Testis (tissue), 2 donors: ENCODE measurements around the gene MTUS2.

Experiments used
- POLR2A ChIP-seq: fragments of 450-650 bp; IDR thresholded peaks from one replicate; pipeline ENCODE4 v1.6.1; 2017; ENCODE audit warnings: antibody characterized with exemption, mild to moderate bottlenecking, moderate library complexity
- TF ChIP-seq, protein P1 (sequence below), 3 experiments: fragments of 450-650 bp in 2 of 3; fragments of 200-600 bp in 1 of 3; sonication (generic) in 1 of 3; IDR thresholded peaks; one replicate each; pipeline ENCODE4 v1.5.1; 2016 to 2019; ENCODE audit warnings: antibody characterized with exemption in 3 of 3, mild to moderate bottlenecking in 2 of 3, moderate library complexity in 1 of 3

DNA sequence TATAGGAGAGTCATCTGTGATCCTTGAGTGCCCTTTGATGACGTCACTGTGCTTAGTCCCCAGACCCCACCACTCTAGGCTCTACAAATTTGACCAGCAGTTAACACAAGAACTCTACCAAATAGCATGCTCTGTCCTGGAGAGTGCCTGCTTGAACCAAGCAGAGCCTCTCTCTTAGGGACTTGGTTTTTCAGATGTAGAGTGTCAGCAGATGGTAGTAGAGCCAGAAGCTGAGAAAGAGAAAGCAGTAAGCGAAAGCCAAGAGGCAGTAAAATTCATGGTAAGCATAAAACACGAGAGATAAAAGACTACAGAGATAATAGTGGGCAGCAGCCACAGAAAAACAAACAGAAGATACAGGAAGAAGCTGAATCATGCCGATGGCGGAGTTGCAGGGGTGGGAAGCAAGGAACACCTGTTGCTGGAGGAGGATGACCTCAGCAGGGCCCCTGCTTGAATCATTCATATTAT is 582.1 kb downstream of the MTUS2 start:
- TF ChIP-seq, protein P1, sequence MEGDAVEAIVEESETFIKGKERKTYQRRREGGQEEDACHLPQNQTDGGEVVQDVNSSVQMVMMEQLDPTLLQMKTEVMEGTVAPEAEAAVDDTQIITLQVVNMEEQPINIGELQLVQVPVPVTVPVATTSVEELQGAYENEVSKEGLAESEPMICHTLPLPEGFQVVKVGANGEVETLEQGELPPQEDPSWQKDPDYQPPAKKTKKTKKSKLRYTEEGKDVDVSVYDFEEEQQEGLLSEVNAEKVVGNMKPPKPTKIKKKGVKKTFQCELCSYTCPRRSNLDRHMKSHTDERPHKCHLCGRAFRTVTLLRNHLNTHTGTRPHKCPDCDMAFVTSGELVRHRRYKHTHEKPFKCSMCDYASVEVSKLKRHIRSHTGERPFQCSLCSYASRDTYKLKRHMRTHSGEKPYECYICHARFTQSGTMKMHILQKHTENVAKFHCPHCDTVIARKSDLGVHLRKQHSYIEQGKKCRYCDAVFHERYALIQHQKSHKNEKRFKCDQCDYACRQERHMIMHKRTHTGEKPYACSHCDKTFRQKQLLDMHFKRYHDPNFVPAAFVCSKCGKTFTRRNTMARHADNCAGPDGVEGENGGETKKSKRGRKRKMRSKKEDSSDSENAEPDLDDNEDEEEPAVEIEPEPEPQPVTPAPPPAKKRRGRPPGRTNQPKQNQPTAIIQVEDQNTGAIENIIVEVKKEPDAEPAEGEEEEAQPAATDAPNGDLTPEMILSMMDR (IDR thresholded peaks at IDR 0.05): no peak
- no peak for TF ChIP-seq POLR2A
